Measurements from ENCODE around the gene WDR46. TPM values are rescaled to one million over a fixed set of nuclear protein-coding genes. Genes with fewer than 3 reads are reported as not detected.

The WDR46 gene
- total and polyA plus RNA-seq, 2 of the 13 experiments (the other 11 are each of a cell fraction or from before 2014, with no cell fraction given) = 47.4 to 105 TPM

DNA sequence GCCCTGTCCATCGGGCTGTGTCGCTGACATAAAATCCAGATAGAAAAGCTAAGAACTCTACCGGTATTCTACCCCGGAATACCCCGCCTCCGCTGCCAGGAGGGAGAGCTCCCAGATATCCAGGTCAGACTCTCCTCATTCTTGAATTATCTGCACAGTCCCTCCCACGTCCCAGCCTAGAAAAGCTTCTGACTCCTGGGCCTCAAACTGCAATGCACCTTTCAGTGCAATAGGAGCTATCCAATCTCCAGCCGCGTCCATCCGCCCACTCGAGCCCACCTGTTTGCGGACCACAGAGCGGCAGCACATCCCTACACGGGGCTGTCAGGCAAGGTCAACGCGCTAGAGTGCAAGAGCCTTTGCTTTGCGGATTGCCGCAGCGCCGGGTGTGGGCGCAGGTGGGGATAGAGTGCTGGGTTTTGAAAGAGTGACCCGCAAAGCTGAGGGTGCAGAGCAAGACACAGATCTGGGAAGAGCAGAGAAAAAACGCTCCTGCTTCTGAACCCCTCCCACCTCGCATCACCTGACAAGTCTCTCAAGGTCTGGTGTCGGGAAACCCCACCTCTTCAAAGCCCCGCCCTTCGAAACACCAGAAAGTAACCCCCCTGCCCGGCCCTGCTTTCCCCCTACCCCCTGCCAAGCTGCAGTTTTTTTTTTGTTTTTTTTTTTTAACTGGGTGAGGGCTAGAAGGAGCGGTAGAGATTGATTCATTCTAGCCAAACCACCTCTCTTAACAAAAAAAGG lies 23.5 kb upstream of the WDR46 start (continued):
- TF ChIP-seq TFE3 (CRISPR knock-in tag; IDR thresholded peaks at IDR 0.05) = peak; percentile 85
- TF ChIP-seq ZFP36 (IDR thresholded peaks at IDR 0.05; ENCODE audit: borderline replicate concordance, low read depth, low read length, partially characterized antibody) = no peak
- TF ChIP-seq RARG (CRISPR knock-in tag; IDR thresholded peaks at IDR 0.05; ENCODE audit: low read depth) = no peak
- peak; percentile 55; the same call in 1 of the 2 replicates for TF ChIP-seq ZNF768 (CRISPR knock-in tag; IDR thresholded peaks at IDR 0.05)
- no peak for TF ChIP-seq ZFX (CRISPR knock-in tag; IDR thresholded peaks at IDR 0.05; ENCODE audit: low read depth)
- TF ChIP-seq ZNF383 (CRISPR knock-in tag; IDR thresholded peaks at IDR 0.05; ENCODE audit: borderline replicate concordance) = no peak
- TF ChIP-seq ZNF205 (CRISPR knock-in tag; IDR thresholded peaks at IDR 0.05) = peak; percentile 80; the same call in 1 of the 2 replicates
- TF ChIP-seq SUZ12 (IDR thresholded peaks at IDR 0.05; ENCODE audit: low read depth, low read length) = no peak
- TF ChIP-seq DRAP1 (CRISPR knock-in tag; IDR thresholded peaks at IDR 0.05) = peak; percentile 41; the same call in 1 of the 2 replicates
- TF ChIP-seq ZNF597 (CRISPR knock-in tag; IDR thresholded peaks at IDR 0.05) = no peak
- TF ChIP-seq NCOA5 (CRISPR knock-in tag; IDR thresholded peaks at IDR 0.05) = no peak
- no peak for TF ChIP-seq CHD4 (IDR thresholded peaks at IDR 0.05; ENCODE audit: borderline replicate concordance, low read length)
- no peak for TF ChIP-seq U2AF2 (IDR thresholded peaks at IDR 0.05; ENCODE audit: low read depth, low read length)
- TF ChIP-seq SRSF1 (optimal IDR thresholded peaks at IDR 0.05; ENCODE audit: low read depth, low read length) = no peak
- no peak for TF ChIP-seq ZKSCAN5 (CRISPR knock-in tag; IDR thresholded peaks at IDR 0.05)
- TF ChIP-seq, protein P1, sequence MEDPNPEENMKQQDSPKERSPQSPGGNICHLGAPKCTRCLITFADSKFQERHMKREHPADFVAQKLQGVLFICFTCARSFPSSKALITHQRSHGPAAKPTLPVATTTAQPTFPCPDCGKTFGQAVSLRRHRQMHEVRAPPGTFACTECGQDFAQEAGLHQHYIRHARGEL (CRISPR knock-in tag; IDR thresholded peaks at IDR 0.05) = peak; percentile 61; the same call in 1 of the 2 replicates
